Spleen (tissue), 11 donors: Measurements from ENCODE around the gene SHC2. TPM values are rescaled to one million over a fixed set of nuclear protein-coding genes. Genes with fewer than 3 reads are reported as not detected.

Source experiments
- DNase-seq: peaks from one replicate; pipeline ENCODE4 v3.0.0-alpha.2; 2020
- H3K27ac ChIP-seq, 8 donors: fragments of 200-600 bp; sonication (generic) in 7 of 8; 1 replicate in 4 of 8; 2 replicates in 4 of 8; pipeline versions ENCODE4 v1.5.0 to v1.8.0; 2016 to 2021; ENCODE audit warnings: inconsistent platforms in 4 of 8, mild to moderate bottlenecking in 4 of 8, moderate library complexity in 1 of 8
- H3K27me3 ChIP-seq, 7 donors: fragments of 200-600 bp; sonication (generic) in 6 of 7; replicated peaks in 1 of 7; 1 replicate in 4 of 7; 2 replicates in 3 of 7; pipeline versions ENCODE4 v1.5.0 to v1.8.0; 2016 to 2021; ENCODE audit warnings: inconsistent platforms in 3 of 7, mild to moderate bottlenecking in 1 of 7
- H3K36me3 ChIP-seq, 6 donors: fragments of 200-600 bp; sonication (generic) in 5 of 6; 1 replicate in 4 of 6; 2 replicates in 2 of 6; pipeline versions ENCODE4 v1.5.0 to v1.8.0; 2016 to 2021; ENCODE audit warnings: inconsistent platforms in 2 of 6
- H3K4me1 ChIP-seq, 6 donors: fragments of 200-600 bp; sonication (generic) in 5 of 6; 1 replicate in 3 of 6; 2 replicates in 3 of 6; pipeline versions ENCODE4 v1.5.0 to v1.8.0; 2016 to 2021; ENCODE audit warnings: inconsistent platforms in 3 of 6
- H3K4me3 ChIP-seq, 8 donors: fragments of 200-600 bp; sonication (generic) in 7 of 8; 1 replicate in 4 of 8; 2 replicates in 4 of 8; pipeline versions ENCODE4 v1.5.0 to v1.8.0; 2016 to 2021; ENCODE audit warnings: inconsistent platforms in 4 of 8, mild to moderate bottlenecking in 4 of 8, moderate library complexity in 2 of 8
- H3K9me3 ChIP-seq, 8 donors: fragments of 200-600 bp; sonication (generic) in 7 of 8; 1 replicate in 4 of 8; 2 replicates in 4 of 8; pipeline versions ENCODE4 v1.5.0 to v1.8.0; 2016 to 2021; ENCODE audit warnings: inconsistent platforms in 4 of 8
- POLR2A ChIP-seq, 3 donors: fragments of 450-650 bp; IDR thresholded peaks; one replicate each; pipeline ENCODE4 v1.5.1; 2017; ENCODE audit warnings: antibody characterized with exemption in 3 of 3, mild to moderate bottlenecking in 1 of 3
- POLR2AphosphoS5 ChIP-seq, 3 donors: sonication (generic); formaldehyde crosslinking; IDR thresholded peaks; one replicate each; pipeline ENCODE4 v1.5.1; 2017; ENCODE audit warnings: antibody characterized with exemption in 3 of 3
- WGBS, 5 donors: extraction: QIAGEN DNeasy Blood & Tissue Kit in 3 of 5; methylation state at CpG; one replicate each; pipeline versions ENCODE4 v1.1.5 to v1.1.7; 2013 to 2018; 5-methylcytosine and 5-hydroxymethylcytosine counted together
- intact Hi-C: fragments of 100-400 bp; cut with DNase I; formaldehyde crosslinking; loops from one replicate; pipeline ENCODE4 v1.15.0; 2023; ENCODE audit warnings: low total_unique reads
- polyA plus RNA-seq, 3 donors: library from polyadenylated mRNA; stranded (reverse); fragments of 200-250 nt; gene quantifications; one replicate each; pipeline ENCODE4 v1.2.1, GENCODE V29; 2013
- total RNA-seq, 7 donors: library from RNA; depleted of rRNA in 3 of 7; stranded (reverse); fragments of >200 nt in 3 of 7; fragmentation: NEBNext Ultra II Directional in 4 of 7; extraction: Animal tissue kit (Norgen Biotek cat#: 25700) in 4 of 7; gene quantifications; one replicate each; pipeline versions ENCODE4 v1.1.0 to v1.2.1, GENCODE V29; 2016 to 2021
- TF ChIP-seq, protein P1 (sequence below), 11 experiments: fragments of 200-600 bp in 7 of 11; fragments of 450-650 bp in 4 of 11; sonication (generic) in 4 of 11; IDR thresholded peaks in 8 of 11; conservative IDR thresholded peaks in 3 of 11; 1 replicate in 7 of 11; 2 replicates in 4 of 11; pipeline versions ENCODE4 v1.4.0 to v1.8.0; 2016 to 2021; ENCODE audit warnings: antibody characterized with exemption in 11 of 11, inconsistent platforms in 4 of 11, mild to moderate bottlenecking in 1 of 11
- donor health status: healthy with polysubstance abuse.
- donor health status: DM: no; HTN: no; CAD: no; lungs with moderate emphysema.
- donor health status: DM: no; HTN: no; CAD: no.
- donor health status: Bipolar disorder and iron deficiency.
- donor health status: healthy.
- donor health status: DM: no; HTN: no; CAD: no.
- donor health status: DM: yes; HTN: yes; CAD: no.

SHC2 gene
- total and polyA plus RNA-seq, 10 donors: 19.6 to 123 (median 45.2) TPM

DNA sequence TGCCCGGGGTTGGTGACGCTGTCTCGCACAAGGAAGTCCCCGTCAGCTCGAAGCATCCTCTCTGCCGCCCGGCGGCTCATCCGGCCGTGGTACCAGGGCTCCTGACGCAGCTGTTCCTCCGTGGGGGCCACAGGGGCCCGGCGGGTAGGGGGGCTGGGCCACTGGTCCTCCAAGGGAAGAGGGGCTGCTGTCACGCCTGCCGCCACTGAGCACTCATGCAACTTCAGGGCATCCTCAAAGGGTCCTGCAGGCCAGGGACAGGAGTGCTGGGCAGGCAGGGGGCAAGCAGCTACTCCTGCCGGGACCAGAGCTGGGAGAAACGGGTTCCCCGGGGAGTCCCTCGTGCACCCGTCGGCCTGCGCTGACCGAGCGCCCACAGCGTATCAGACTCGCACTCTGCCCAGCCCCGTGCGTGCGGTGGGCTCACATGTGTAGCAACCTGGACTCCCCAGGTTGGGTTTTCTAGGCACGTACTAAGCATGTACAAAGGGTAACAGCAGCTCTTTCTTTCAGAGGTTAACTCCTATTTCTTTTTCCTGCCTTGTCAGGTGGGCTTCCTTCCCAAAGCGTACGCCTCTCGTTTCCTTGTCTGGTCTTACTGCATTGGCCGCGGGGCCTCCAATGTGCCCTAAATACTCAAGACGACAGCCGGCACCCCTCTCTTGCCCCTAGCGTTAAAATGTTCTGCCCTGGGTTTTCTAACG lies 38.5 kb downstream of the SHC2 start:
- H3K36me3 ChIP-seq: peaks cover 0 to 8% (median 0%) of the 10 kb centered on the region in 6 donors
- H3K27me3 ChIP-seq: peaks cover 0 to 21% (median 0%) of the 10 kb centered on the region in 7 donors
- no peak for DNase-seq
- 78 to 89% (median 86%) methylated on average over 34 to 40 of the region's 40 CpGs for whole genome bisulfite sequencing, 5 donors
- H3K9me3 ChIP-seq: no peaks in the 10 kb centered on the region
- no peak overlapping the region for H3K27ac ChIP-seq
- peaks cover 0 to 19% (median 5%) of the 10 kb centered on the region in 6 donors for H3K4me1 ChIP-seq
- H3K4me3 ChIP-seq: no peak overlapping the region
- TF ChIP-seq, protein P1, sequence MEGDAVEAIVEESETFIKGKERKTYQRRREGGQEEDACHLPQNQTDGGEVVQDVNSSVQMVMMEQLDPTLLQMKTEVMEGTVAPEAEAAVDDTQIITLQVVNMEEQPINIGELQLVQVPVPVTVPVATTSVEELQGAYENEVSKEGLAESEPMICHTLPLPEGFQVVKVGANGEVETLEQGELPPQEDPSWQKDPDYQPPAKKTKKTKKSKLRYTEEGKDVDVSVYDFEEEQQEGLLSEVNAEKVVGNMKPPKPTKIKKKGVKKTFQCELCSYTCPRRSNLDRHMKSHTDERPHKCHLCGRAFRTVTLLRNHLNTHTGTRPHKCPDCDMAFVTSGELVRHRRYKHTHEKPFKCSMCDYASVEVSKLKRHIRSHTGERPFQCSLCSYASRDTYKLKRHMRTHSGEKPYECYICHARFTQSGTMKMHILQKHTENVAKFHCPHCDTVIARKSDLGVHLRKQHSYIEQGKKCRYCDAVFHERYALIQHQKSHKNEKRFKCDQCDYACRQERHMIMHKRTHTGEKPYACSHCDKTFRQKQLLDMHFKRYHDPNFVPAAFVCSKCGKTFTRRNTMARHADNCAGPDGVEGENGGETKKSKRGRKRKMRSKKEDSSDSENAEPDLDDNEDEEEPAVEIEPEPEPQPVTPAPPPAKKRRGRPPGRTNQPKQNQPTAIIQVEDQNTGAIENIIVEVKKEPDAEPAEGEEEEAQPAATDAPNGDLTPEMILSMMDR (IDR thresholded peaks at IDR 0.05 in 8 of 11, conservative IDR thresholded peaks at IDR 0.05 in 3 of 11): no peak
- no peak for TF ChIP-seq POLR2AphosphoS5 (IDR thresholded peaks at IDR 0.05)
- no peak for TF ChIP-seq POLR2A (IDR thresholded peaks at IDR 0.05)
- intact Hi-C loops: no loop called here

DNA sequence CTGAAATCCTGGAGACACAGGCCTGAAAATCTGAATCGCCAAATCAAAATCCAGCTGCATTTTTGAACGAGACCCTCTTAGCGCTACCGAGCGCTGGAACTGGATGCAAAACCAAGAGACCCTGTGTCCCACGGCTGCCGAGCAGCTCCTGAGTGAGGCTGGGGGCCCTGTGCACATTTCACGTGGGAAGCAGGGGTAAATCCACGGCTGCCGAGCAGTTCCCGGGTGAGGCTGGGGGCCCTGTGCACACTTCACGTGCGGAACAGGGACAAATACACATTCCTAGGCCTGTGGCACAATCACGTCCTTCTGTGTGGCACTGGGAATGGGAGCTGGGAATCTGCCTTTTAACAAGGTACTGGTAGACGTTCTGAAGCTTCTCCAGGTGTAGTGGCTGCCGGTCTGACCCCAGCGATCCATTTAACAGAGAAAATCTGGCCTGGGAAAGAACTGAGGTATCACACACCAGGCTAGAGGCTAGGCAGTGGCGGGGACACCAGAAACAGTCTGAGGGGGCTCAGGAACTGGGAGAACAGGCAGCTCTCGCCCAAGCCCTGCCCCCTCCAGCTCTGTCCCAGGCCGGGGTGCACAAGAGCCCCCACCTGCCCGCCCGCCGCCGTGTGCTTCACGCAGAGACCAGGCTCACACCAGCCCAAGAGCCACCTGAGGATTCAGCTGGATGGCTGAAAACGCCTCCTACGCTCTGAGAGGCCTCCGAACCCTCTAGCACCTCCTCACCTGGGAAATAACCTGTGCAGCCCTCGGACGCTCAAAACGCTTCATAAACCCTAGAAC lies 40.9 kb downstream of the SHC2 start:
- H3K27ac ChIP-seq: peak overlapping the region in 5 of 8 donors; percentile 25 to 54 (median 38)
- peaks cover 0 to 19% (median 5%) of the 10 kb centered on the region in 6 donors for H3K4me1 ChIP-seq
- H3K27me3 ChIP-seq: peaks cover 0 to 28% (median 0%) of the 10 kb centered on the region in 7 donors
- peak; percentile 49 for DNase-seq
- WGBS, 5 donors: 80 to 86% (median 82%) methylated on average over 18 to 31 of the region's 31 CpGs
- TF ChIP-seq, protein P1 (IDR thresholded peaks at IDR 0.05 in 8 of 11, conservative IDR thresholded peaks at IDR 0.05 in 3 of 11): no peak
- TF ChIP-seq POLR2A (IDR thresholded peaks at IDR 0.05): no peak
- no peak for TF ChIP-seq POLR2AphosphoS5 (IDR thresholded peaks at IDR 0.05)
- no peak overlapping the region for H3K4me3 ChIP-seq
- intact Hi-C loops: no loop called here
- no peaks in the 10 kb centered on the region for H3K9me3 ChIP-seq
- H3K36me3 ChIP-seq: peaks cover 0 to 24% (median 0%) of the 10 kb centered on the region in 6 donors

- Histone ChIP-seq H3K27me3 (peaks cover 0 to 27% (median 0%) of the 10 kb centered on the region in 7 donors), H3K27ac (peak overlapping the region in 3 of 8 donors; percentile 25 to 54 (median 42)), H3K36me3 (peaks cover 0 to 18% (median 0%) of the 10 kb centered on the region in 6 donors), H3K9me3 (no peaks in the 10 kb centered on the region), H3K4me3 (no peak overlapping the region), H3K4me1 (peaks cover 0 to 19% (median 5%) of the 10 kb centered on the region in 6 donors)
- 70 to 78% (median 75%) methylated on average over 47 to 51 of the region's 51 CpGs for WGBS, 5 donors
- intact Hi-C loops: no loop called here
- TF ChIP-seq POLR2A (IDR thresholded peaks at IDR 0.05): no peak
- TF ChIP-seq POLR2AphosphoS5 (IDR thresholded peaks at IDR 0.05): peak; percentile 18 to 73 (median 62)
- DNase-seq: peak; percentile 69
Observed at GRCh38 chr19:418761-419671, 41.8 kb downstream of the SHC2 start.

DNA sequence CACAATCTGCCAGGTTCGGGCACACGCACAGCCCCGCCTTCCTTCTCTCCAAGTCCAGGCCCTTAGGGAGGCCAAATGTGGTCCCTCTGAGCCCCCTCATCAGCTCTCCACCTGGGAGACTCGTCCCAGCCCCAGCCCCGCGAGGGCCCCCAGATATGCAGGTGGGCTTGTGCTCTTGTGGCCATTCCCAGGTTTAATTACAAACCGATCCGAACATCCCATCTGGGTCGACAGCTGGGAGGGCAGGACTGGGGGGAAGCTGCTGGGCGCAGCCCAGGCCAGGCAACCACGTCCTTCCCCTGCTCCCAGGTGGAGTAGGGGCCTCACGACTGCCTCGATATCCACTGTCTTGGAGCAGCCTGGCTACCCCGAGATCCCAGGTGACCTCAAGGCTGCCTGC lies 44.4 kb downstream of the SHC2 start:
- Histone ChIP-seq H3K27me3 (peaks cover 0 to 38% (median 7%) of the 10 kb centered on the region in 7 donors), H3K36me3 (peaks cover 0 to 18% (median 0%) of the 10 kb centered on the region in 6 donors), H3K4me1 (peaks cover 0 to 19% (median 5%) of the 10 kb centered on the region in 6 donors), H3K4me3 (no peak overlapping the region), H3K27ac (no peak overlapping the region), H3K9me3 (no peaks in the 10 kb centered on the region)
- intact Hi-C loops: no loop called here
- 79 to 88% (median 87%) methylated on average over 10 to 14 of the region's 14 CpGs for WGBS, 5 donors
- peak; percentile 31 for DNase-seq
- TF ChIP-seq, protein P1 (IDR thresholded peaks at IDR 0.05 in 8 of 11, conservative IDR thresholded peaks at IDR 0.05 in 3 of 11): no peak
- TF ChIP-seq POLR2AphosphoS5 (IDR thresholded peaks at IDR 0.05) (no peak), POLR2A (IDR thresholded peaks at IDR 0.05) (no peak)
